CD4-positive, alpha-beta T cell treated with Interleukin-15 for 1 hour (primary cell): ENCODE data around the gene ARHGEF6.

Source experiments
- DNase-seq: peaks from one replicate; pipeline ENCODE4 v3.0.0-alpha.2; 2020

ARHGEF6 gene

DNA sequence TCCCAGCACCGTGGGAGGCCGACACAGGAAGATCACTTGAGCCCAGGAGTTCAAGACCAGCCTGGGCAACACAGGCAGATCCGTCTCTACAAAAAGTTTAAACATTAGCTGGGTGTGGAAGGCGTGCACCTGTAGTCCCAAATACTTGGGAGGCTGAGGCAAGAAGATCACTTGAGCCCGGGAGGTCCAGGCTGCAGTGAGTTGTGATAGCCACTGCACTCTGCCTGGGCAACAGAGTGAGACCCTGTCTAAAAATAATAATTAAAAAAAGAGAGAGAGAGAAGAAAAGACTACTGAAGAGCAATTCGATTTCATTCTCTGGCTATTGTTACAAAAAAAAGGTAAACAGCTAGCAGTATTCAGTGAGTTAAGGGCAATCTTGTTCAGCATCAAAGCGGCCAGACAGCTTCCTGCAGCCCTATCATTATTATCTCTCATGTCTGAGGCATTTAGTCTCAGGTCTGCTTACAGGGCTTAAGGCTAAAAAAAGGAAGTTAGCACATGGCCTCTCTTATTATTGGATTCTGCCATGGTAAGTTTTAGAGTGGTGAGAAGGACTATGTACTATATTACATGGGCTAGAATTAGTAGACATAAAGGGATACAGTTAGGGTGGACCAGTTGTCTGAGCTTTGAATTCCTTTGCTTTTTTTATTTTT, 37.9 kb downstream of the ARHGEF6 start:
- no peak for DNase-seq

DNA sequence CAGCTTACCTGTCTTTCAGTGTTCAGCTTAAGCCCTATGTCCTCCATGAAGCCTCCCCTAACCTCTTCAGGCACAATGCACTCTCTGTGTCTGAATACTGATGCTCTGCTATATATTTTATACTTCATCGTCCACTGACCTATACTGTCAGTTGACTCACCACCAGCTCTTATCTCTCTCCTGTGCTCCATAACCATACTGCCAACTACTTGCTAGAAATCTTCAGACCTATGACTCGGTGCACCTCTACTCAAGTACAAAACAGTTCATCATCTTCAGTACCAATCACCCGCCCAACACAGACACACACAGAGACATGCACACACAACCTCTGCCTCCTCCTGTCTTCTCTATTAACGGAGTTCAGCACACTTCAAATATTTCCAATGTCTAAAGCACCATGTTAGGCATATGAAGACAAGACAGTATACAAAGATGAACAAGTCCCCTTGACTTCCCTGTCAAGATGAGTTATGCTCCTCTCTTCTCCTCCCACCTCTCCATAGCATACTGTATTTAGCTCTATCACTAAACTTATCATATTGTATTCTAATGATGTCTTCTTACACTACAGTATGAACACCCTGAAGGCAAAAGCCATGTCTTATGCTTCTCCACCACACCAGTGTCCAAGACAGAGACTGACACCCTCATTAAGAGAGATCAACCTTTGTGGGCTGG, 42.5 kb downstream of the ARHGEF6 start:
- no peak for DNase-seq

DNA sequence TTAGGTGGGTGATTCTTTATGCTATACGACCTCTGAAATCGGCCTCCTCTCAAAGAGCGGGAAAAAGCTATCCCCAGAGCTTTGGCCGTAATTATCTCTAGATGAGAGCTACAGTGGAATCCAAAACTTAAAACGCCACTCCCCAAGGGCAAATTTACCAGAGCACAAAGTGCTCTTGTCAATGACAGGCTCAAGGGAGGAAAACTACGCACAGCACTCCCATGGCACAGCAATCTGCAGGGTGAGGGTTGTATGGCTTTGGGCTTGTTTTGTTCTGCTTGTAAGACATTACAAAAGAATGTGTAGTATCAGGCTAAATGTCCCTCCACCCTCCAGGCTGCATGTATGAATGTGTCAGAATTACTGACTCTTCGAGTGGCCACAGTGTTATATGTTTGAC, 44.0 kb downstream of the ARHGEF6 start:
- no peak for DNase-seq

DNA sequence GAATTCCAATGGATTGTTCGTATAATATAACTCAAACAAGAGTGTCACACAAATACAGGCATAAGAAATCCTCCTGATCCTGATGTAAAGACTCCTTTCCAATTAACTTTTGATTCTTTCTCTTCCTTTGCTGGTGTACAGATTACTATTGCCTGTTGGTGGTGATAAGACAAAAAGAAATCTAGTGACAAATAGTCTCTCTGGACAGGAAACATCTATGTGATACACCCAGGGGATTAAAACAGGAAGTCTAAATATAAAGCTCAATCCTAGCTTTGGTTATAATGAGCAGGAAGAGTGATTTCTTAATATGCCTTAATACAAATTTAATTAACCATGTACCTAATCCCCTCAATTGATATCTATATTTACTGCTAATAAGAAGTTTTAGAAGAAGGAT, 45.1 kb downstream of the ARHGEF6 start:
- DNase-seq, result no peak

DNA sequence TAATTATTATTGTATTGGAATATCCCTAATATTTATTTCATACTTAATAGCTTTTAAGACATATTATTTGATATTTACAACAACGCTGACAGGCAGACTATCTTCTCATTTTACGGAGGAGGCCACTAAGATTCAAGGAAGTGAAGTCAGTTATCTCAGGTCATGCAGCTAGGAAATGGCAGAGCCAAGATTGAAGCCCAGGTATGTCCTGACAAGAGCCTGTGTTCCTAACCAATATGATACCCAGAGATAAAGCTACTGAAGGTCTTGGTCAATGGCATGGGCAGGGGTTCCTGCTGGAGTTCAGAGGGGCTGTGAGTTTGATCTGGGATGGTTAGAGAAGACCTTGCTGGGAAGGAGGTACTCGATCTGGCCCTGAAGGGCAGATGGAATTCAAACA, 47.1 kb downstream of the ARHGEF6 start:
- no peak for DNase-seq

DNA sequence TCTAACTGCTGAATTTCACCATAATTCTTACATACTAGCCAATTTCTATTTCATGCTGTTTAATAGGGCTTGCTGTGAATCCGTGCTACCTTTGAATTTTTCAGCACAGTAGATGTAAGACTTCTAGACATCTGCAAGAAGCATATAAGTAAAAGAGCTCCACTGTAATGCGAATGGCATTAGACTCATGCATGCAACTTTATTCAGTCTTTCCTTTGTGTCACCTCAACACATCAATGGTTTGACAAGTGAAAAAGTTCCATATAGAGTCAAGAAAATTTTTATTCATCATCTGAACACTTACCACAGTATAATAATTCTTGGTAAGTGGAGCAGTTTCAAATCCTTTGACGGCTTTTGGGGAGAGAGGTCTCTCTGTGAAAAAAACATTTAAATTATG, 48.9 kb downstream of the ARHGEF6 start:
- DNase-seq, result no peak

DNA sequence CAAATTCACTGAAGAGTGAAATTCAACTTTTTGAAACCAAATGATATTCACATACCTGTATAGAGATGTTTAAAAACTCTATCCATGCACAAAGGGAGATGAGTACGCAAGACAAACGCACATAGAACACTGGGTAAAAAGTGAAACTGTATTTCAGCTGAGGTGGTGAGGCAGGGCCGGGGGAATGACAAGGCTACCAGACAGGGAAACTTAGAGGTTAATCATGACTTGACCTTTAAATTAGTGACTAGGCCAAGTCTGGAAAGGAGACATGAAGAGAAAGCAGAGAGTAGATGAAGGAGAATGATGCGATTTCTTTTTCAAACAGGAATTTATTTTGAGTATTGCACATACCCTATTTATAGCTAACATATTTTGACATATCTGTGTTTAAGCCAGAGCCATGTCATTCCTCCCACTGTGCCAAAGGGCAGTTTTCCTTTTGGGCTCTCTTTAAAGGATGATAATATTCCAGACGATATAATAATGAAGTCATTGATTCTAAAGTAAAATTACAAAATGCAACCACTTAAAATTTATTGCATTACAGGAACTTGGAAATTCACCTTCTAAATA, 49.4 kb downstream of the ARHGEF6 start:
- no peak for DNase-seq

DNA sequence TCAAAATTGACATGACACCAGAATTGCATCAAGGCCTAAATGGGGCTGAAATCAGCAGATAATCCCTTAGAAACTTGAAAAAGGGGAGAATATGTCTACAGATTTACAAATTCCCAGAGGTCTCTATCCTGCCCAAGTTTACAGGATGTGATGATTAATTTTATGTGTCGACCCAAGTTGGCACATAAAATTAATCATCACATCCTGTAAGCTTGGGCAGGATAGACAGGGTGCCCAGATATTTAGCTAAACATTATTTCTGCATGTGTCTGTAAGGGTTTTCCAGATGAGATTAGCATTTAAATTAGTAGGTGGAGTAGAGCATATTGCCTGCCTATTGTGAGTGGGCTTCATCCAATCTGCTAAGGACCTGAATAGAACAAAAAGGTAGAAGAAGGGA, 52.3 kb downstream of the ARHGEF6 start:
- no peak for DNase-seq

DNA sequence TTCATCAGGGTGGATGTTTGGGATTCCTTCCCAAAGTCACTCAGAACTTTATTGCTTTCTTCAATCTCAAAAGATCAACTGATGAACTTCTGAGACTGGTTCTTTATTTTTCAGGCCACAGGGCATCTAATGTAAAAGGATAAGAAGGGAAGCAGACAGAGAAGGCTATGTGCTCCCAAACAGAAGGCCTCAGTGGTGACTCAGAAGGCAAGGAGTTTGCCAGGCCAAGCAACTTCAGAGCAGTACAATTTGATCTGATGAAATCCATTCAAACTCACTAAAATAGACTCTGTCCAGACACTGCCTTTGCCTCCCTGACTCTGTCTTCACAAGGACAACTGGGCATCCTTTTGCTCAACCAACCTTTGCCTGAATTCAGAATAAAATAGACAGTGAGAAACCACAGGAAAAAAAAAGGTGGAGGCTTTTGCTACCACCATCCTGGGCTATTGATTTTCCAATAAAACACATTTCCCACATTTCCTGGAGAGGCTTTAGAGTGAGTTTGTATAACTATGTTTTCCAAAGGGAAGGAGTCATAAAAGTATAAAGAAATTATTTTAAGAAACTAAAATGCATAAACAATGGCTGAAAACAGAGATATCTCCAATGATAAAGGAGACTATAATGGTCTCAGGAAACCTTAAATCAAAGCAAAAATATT, 55.2 kb downstream of the ARHGEF6 start:
- no peak for DNase-seq

DNA sequence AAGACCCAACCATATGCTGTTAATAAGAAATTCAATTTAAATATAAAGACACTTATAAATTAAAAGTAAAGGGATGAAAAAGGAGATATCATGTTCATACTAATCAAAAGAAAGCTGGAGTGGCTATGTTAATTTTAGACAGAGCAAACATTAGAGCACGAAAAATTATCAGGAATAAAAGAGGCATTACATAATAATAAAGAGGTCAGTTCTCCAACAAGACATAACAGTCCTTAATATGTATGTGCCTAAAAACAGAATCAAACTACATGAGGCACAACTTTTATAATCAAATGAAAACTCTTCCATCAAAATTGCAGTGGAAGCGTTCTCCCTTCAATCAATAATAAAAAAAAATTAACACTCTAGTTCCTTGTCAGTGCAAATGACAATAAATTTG, 62.6 kb downstream of the ARHGEF6 start:
- DNase-seq, result no peak

DNA sequence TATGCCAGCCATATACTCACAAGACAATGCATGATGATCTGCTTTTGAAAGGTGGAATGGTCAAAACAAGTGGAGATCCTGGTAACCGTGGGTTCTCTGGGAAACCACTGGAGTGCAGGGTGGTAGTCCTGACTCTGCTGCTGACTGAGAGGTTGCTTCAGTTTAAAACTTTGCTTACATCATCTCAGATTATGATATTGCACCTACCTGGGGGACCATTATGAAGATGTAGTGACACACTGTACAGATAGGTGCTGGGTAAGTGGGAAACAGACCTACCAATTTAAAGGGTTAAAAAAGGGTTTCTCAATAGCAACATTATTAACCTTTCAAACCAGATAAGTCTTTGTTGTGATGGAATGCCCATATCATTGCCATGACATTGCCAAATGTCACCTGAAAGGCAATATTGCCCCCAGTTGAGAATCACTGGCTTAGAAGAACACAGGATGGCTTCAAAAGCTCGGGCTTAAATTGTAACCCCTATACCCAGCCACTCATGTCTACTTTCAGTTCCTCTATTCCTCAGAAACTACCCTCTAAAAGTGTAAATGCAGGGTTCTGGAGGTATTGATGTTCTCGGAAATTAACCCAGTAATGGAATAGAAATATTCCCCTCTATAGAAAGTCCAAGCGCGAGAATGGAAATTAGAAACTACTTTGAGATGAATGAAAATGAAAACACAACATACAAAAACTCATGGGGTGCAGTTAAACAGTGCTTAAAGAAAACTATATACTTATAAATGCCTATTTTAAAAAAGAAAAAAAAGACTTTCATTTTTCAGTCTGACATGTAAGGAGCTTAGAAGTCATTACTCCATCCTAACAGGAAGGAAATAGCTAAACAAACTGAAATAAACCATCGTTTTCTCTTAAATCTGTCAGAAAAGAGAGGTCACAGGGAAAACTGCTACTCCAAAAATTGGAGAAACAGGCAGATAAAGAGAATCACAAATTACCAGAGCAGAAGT, 65.8 kb downstream of the ARHGEF6 start:
- no peak for DNase-seq

DNA sequence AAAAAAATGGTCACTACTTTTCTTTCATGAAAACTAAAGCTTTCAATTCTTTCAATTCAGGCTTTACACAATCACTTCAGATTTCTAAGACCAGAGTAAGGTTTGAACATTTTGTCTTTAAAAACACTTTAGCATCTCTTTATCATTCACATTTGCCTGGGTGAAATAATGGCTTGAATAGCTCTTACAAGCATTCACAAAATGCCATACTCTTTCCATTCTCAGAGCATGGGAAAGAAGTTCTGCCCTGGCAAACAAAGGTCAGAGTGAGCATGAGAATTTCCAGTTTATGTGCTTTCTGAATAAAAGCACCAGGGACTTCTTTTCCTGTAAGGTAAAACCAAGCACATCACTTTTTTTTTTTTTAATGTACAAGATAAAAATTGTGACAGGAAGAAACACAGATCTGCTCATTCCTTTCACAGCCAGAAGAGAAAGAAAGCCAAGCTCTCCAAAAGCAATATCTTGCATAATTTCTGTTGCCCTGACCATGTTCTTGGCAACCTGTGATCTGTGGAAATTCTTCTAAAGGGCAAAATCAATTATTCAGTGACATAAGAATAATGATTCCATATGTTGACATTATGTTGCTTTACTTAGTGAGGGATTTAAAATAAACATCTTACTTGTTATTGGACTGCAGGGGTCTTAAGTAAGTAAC, 68.0 kb downstream of the ARHGEF6 start:
- DNase-seq, result no peak

DNA sequence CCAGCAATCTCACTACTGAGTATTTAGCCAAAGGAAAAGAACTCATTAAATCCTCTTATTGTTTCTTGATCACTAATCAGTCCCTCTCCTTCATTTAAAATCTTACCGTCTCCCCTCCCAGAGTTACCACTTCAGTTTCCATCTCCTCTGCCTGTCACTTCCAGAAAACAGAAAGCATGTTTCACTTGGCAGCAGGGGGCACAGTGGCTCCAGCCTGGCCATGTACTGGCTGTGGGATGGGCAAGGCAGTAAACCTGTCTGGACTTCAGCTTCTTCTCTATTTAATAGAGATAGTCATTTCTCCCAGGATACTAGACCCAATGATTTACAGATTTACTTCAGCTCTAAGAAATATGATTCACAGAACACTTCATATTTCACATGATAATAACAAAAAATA, 69.6 kb downstream of the ARHGEF6 start:
- DNase-seq, result peak; percentile 28

DNA sequence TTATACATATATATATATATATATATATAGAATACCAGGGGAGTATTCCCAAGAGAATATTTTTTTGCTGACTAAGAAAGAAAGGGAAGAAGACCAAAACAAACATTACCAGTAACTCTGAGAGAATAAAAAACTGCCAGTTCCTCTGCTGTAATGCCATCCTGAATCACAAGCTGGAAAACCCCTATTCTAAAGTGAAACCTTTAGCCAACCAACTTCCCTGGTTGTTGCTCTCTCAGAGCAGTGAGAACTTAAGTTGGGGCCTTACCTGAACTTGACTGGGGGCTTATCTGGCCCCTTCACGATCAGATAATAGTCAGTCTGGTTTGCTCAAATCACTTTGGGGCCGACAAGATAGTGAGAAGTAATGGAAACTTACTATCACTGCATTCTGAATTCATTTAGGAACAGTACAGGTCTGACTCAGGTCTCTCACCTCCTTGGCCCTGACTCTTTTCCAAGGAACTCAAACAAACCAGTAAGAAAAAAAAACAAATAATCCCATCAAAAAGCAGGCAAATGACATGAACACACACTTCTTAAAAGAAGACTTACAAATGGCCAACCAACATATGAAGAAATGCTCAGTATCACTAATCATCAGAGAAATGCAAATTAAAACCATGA, 70.3 kb downstream of the ARHGEF6 start:
- no peak for DNase-seq

DNA sequence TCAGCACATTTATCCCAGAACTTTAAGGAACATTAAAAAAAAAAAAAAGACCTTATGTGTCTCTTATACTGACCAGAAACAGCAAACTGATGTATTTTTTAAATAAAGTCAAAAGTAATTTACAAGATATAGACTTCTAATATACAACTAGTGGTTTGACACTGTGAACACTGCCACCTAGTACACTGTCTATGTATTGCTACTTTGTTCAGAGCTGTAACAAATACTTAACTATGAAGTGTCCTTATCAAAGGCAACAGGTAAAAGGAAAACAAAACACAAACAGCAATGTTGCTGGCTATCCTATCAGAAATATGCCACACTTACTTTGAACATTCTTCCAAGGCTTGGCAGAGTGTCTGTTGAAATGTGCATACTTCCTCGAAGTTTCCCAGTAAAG, 72.4 kb downstream of the ARHGEF6 start:
- DNase-seq, result no peak

DNA sequence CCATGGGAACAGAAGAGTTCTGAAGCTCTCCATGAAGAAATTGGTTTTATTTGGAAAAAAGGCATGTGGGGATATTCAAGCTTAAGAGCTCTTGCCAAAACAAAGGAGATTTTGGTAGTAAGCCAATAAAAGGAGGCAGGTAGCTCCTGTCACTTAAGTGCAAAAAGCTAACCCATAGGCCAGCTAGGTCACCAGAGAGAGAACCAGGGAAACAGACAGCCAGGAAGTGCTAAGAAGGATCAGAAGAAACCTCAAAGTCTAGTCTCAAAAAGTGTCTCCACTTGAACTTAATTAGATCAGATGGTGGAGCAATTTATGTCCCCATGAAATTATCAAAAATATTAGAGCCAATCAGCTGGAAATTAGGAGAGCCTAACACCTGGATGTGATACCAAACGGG, 83.6 kb downstream of the ARHGEF6 start:
- no peak for DNase-seq

DNA sequence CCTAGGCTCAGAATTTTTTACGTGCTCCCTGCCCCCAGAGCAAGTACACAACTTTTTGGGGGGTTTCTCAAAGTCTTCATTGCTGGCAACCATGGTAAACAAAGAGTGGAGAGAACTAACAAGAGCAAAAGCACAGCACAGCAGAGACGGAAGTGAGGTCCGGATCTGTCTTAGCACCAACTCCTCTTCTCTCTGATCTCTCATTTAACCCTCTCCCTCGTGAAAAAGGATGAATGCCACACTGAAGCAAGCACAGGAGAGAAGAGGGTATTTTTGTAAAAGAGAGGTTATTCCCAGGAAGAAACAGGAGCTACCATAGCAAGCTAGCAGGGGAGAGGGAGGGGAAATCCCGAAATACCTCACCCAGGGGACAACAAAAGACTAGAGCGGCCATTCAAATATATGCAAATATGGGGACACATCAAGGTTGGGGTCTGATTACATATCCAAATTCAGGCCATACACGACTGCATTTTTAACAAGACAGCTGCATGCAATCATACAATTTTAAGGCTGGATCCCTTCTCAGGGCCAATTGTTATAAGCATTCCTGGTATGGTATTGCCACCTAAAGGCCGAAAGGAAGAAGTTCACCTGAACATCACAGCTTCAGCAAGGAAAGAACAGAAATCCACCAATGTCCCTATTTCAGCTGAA, 86.2 kb downstream of the ARHGEF6 start:
- DNase-seq, result peak; percentile 44

DNA sequence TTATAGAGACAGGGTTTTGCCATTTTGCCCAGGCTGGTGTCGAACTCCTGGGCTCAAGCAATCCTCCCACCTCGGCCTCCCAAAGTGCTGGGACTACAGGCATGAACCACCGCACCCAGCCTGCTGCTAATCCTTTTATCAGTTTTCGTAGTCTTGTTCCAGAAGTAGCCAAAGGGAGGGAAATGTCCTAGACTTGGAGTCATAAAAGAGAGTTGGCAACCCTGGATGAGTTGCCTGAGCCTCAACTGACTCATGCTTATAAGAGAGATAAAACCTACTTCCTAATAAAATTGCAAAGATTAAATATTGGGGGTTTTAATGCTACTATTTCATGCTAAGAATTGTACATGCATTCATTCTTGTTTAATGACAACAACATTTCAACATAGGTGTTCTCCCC, 88.5 kb downstream of the ARHGEF6 start:
- DNase-seq, result no peak

DNA sequence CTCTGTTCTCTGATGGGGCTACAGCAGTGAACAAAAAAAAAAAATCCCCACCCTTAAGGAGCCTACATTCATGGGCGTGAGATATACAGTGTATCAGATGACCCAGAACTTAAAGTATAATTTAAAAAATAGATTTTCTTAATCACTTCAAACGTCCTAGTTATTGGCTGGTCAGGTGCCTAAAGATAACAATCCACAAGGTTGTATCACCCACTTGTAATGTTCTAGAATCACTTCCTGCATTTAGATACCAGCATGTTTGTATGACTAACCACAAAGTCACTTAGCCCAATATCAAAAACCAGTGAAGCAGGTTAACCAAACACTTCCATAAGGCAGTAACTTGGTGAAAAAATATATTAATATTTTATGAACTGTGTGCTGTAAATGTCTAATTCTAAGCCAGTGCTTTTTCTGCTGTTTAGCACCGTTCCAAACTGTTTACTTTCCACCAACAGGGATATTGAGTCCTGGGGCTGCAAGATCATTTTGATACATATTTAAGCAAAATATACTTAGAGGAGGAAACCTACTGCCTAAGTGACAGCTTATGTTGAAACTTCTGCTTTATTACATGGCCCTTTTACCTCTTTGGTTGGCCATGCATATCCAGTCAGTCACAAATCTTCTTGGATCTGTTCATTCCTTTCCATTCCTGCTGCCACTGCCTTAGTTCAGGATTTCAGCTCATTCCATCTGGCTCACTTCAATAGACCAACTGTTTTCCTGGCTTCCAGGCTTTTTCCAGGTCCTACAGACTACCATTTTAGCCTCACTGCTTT, 89.5 kb downstream of the ARHGEF6 start:
- no peak for DNase-seq

DNA sequence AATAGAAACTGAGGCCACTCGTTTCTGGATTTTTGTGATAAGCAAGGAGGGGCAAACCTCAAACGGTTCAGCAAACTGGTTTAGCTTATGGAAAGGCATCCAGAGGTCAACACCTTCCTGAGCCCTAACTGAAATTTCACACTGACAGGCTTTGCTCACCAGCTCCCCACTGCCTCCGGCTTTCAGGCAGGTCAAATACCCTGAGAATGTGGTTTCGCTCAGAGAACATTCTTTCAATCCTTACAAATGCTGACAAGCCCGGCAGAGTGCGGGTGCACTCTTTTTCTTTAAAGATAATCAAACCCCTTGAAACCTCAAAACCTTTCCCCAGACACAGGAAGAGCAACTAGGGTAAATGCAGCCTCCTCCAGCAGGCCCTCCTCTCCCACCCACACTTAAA, 91.3 kb downstream of the ARHGEF6 start:
- DNase-seq, result no peak
